ENCODE results near the gene ATRIP.

Gene ATRIP

DNA sequence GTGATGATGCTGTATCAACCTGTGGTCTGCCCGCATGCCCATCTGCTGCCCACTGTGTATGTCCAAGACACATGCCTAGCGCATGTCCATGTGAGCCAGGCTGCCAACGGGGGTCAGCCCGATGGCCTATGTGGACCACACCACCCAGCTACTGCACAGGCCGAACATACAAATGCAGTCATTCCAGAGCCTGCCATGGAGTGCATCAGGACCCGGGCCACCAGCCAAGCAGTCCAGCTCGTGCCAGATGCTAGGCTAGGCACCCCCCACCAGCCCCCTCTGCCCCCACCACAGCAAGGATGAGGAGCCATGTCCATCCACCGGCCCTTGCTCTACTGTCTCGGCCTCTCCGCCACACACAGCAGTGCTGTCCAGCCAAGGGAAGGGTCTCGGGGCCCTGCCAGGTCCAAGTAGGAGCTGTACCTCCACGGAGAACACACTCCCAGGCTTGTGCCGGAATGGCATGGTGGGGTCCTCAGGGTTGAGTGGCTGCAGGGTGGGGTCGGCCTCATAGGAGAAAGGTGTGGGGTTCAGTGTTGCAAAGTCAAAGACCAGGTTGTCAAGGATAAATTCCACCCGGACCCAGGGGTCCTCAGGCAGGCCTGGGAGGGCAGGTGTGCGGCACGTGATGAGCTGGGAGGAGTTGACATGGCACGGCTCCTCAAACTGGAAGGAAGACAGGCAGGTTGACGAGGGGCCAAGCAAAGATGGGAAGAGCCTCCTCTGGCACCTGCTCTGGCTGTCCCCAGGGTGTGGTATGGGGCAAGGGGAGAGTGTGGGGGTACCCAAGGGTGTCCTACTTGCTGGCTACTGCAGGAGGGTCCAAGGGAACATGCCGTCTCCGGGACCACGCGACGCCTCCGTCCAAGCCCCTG, 31.9 kb upstream of the ATRIP start:
- FAIRE-seq = no peak
- no peak for TF ChIP-seq POLR2A (IDR thresholded peaks at IDR 0.05; ENCODE audit: low read depth, low read length)
- no peak for TF ChIP-seq TAF1 (IDR thresholded peaks at IDR 0.05; ENCODE audit: low read depth, low read length)
- TF ChIP-seq SPI1 (IDR thresholded peaks at IDR 0.05; ENCODE audit: low read depth, low read length) = no peak
- no peak for TF ChIP-seq PAX5 (IDR thresholded peaks at IDR 0.05; ENCODE audit: insufficient read depth, low read length, severe bottlenecking)
- TF ChIP-seq POU2F2 (IDR thresholded peaks at IDR 0.05; ENCODE audit: low read depth, low read length) = no peak
- TF ChIP-seq POLR2AphosphoS5 (IDR thresholded peaks at IDR 0.05; ENCODE audit: low read depth, low read length) = no peak
- no peak for DNase-seq (ENCODE audit: insufficient read length, low spot score)

DNA sequence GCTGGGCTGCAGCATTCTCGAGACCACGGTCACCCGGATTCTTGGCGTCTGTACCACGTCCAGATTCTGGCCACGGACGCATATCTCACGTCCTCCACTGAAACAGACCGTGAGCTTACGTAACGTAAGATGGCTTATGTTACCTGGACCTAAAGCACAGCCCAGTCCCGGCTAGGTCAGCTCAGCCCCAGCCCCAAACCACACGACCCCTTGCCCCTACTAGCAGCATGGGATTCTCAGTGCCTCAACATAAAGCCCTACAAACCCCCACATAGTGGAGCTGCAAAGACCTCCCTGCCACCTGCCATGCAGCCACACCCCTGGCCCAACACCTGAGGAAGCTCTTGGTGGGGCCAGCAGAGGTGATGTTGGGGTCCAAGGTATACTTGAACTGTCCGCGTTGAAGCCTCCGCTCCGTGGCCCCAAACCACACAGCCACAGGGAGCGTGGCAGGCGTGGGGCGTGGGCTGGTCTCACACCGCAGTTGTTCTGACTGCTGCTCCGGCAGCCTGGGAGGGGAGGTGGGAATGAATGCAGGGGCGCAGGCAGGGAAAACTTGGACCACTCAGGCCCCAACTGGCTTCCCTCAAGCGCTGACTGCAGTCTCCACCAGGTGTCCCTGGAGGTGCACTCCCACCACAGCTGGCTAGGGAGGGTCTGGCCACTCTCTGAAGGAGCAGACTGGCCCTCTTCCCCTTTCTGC, 31.1 kb upstream of the ATRIP start:
- FAIRE-seq = no peak
- no peak for DNase-seq (ENCODE audit: insufficient read length, low spot score)
- no peak for TF ChIP-seq POU2F2 (IDR thresholded peaks at IDR 0.05; ENCODE audit: low read depth, low read length)
- no peak for TF ChIP-seq PAX5 (IDR thresholded peaks at IDR 0.05; ENCODE audit: insufficient read depth, low read length, severe bottlenecking)
- TF ChIP-seq SPI1 (IDR thresholded peaks at IDR 0.05; ENCODE audit: low read depth, low read length) = no peak
- TF ChIP-seq POLR2AphosphoS5 (IDR thresholded peaks at IDR 0.05; ENCODE audit: low read depth, low read length) = no peak
- TF ChIP-seq TAF1 (IDR thresholded peaks at IDR 0.05; ENCODE audit: low read depth, low read length) = no peak
- no peak for TF ChIP-seq POLR2A (IDR thresholded peaks at IDR 0.05; ENCODE audit: low read depth, low read length)

DNA sequence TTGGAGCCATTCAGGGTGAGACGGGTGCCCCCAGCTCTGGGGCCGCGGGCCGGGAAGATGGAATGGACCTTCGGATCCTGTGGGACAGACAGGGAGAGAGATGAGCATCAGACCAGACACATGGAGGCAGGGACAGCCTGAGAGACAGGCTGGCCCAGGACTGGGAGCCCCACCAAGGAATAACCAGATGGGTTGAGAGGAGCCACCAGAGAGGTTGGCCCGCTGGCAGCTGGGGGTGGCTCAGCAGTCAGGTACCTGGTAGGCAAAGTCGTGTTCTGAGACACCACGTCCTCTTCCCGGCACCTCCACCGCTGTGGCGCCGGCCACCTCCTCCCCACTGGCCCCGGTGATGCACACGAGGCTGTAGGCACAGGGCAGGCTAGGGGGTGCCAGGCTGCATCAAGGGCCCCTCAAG, 30.4 kb upstream of the ATRIP start:
- TF ChIP-seq POU2F2 (IDR thresholded peaks at IDR 0.05; ENCODE audit: low read depth, low read length) = no peak
- TF ChIP-seq POLR2A (IDR thresholded peaks at IDR 0.05; ENCODE audit: low read depth, low read length) = no peak
- no peak for TF ChIP-seq SPI1 (IDR thresholded peaks at IDR 0.05; ENCODE audit: low read depth, low read length)
- no peak for DNase-seq (ENCODE audit: insufficient read length, low spot score)
- FAIRE-seq = no peak

DNA sequence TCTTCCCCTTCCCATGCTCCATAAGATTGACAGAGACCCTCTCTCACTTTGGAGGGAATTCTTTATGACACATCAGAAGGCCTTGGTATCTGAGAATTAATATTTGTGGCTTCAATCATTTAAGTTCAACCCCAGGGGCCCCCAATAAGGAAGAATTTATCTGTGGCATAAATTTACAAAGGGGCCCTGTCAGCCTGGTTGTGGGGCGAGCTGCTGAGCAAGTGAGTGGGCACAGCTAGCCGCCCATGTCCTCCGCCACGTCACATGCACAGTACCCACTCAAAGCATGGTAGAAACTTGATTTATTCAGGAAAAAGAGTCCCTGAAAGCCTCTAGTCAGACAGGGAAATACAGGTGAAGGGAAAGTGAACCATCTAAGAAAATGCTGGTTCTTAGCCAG, 30.0 kb upstream of the ATRIP start:
- FAIRE-seq (no peak), DNase-seq (ENCODE audit: insufficient read length, low spot score) (no peak)
- TF ChIP-seq TAF1 (IDR thresholded peaks at IDR 0.05; ENCODE audit: low read depth, low read length) (no peak), PAX5 (IDR thresholded peaks at IDR 0.05; ENCODE audit: insufficient read depth, low read length, severe bottlenecking) (no peak), POLR2AphosphoS5 (IDR thresholded peaks at IDR 0.05; ENCODE audit: low read depth, low read length) (no peak), SPI1 (IDR thresholded peaks at IDR 0.05; ENCODE audit: low read depth, low read length) (no peak), POU2F2 (IDR thresholded peaks at IDR 0.05; ENCODE audit: low read depth, low read length) (no peak), POLR2A (IDR thresholded peaks at IDR 0.05; ENCODE audit: low read depth, low read length) (no peak)

DNA sequence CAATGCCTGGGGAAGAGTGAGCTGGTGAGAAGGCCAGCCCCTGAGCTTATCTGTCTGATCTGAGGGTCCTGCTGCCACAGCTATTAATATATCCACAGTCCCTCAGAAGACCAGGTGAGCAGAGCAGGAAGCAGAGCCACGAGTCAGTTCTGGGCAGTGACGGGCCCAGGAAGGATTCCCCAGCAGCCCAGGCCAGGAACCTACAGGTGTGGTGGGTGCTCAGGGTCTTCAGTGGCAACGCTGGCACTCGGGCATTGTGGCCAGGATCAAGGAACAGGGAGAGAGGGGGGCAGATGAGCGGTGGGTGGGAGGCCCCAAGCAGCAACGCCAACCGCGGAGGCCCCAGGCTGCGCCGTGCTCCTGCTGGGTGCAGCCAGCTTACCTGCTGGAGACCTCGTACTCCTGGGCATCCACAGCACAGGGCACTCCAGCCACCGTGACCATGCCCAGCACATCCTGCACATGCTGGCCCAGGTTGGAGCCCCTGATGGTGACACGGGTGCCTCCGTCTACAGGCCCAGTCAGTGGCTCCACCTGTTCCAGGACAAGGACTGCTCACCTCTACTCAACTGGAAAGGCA, 28.9 kb upstream of the ATRIP start:
- TF ChIP-seq PAX5 (IDR thresholded peaks at IDR 0.05; ENCODE audit: insufficient read depth, low read length, severe bottlenecking) (no peak), POU2F2 (IDR thresholded peaks at IDR 0.05; ENCODE audit: low read depth, low read length) (no peak), SPI1 (IDR thresholded peaks at IDR 0.05; ENCODE audit: low read depth, low read length) (no peak), TAF1 (IDR thresholded peaks at IDR 0.05; ENCODE audit: low read depth, low read length) (no peak), POLR2A (IDR thresholded peaks at IDR 0.05; ENCODE audit: low read depth, low read length) (no peak), POLR2AphosphoS5 (IDR thresholded peaks at IDR 0.05; ENCODE audit: low read depth, low read length) (no peak)
- FAIRE-seq (no peak), DNase-seq (ENCODE audit: insufficient read length, low spot score) (no peak)

DNA sequence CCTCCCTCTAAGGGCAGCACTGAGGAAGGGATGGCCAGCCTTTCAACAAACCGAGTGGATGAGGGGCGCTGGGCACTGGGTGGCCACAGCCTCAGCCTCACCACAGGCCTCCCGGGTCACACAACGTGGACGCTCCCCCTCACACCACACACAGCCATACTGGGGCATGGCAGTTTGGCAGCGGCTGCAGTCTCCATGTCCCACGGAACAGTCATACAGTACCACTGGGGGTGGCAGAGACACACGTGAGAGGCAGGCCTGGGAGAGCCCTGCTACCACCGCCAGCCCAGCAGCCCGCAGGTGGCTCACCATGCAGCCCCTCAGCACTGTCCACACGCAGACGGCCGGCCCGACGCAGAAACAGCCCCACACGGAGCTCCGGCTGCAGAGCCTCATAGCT, 28.4 kb upstream of the ATRIP start:
- FAIRE-seq = no peak
- no peak for DNase-seq (ENCODE audit: insufficient read length, low spot score)
- no peak for TF ChIP-seq SPI1 (IDR thresholded peaks at IDR 0.05; ENCODE audit: low read depth, low read length)
- no peak for TF ChIP-seq POLR2A (IDR thresholded peaks at IDR 0.05; ENCODE audit: low read depth, low read length)
- no peak for TF ChIP-seq PAX5 (IDR thresholded peaks at IDR 0.05; ENCODE audit: insufficient read depth, low read length, severe bottlenecking)
- TF ChIP-seq POU2F2 (IDR thresholded peaks at IDR 0.05; ENCODE audit: low read depth, low read length) = no peak
- no peak for TF ChIP-seq POLR2AphosphoS5 (IDR thresholded peaks at IDR 0.05; ENCODE audit: low read depth, low read length)
- no peak for TF ChIP-seq TAF1 (IDR thresholded peaks at IDR 0.05; ENCODE audit: low read depth, low read length)

DNA sequence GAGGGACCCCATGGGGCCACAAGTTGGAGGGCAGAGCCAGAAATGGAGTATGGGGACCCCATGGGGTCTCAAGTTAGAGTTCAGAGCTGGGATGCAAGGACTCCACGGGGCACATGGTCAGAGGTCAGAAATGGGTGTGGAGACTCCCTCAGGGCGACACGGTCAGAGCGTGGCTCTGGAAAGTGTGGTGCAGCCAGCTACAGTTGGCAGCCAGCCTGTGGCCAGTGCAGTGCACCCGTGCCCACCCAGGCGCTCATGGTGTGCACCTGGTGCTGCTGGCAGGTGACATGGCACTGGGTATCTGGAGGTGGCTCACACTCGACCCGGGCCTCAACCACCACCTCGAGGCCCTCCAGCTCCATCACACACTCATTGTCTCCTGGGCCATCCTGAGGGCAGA, 27.9 kb upstream of the ATRIP start:
- TF ChIP-seq POLR2AphosphoS5 (IDR thresholded peaks at IDR 0.05; ENCODE audit: low read depth, low read length) = no peak
- no peak for TF ChIP-seq SPI1 (IDR thresholded peaks at IDR 0.05; ENCODE audit: low read depth, low read length)
- TF ChIP-seq POU2F2 (IDR thresholded peaks at IDR 0.05; ENCODE audit: low read depth, low read length) = no peak
- TF ChIP-seq PAX5 (IDR thresholded peaks at IDR 0.05; ENCODE audit: insufficient read depth, low read length, severe bottlenecking) = no peak
- no peak for TF ChIP-seq TAF1 (IDR thresholded peaks at IDR 0.05; ENCODE audit: low read depth, low read length)
- TF ChIP-seq POLR2A (IDR thresholded peaks at IDR 0.05; ENCODE audit: low read depth, low read length) = no peak
- DNase-seq (ENCODE audit: insufficient read length, low spot score) (no peak), FAIRE-seq (no peak)

DNA sequence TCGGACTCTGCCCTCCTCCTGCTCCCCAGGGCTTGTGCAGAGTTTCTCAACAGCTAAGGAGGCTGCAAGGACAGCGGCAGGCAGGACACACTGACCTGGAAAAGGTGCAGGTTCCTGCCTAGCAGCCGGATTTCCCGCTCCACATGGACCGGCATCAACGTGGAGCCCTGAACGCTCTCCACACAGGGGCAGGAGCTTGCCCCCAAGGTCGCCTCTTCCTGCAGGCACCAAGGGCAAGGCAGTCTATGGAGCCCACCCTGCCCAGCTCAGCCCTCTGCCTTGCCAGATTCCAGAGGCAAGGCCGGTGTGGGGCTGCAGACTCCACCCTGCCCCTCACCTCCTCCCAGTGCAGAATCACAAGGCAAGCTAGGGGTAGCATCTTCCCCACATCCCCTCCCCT, 27.4 kb upstream of the ATRIP start:
- FAIRE-seq = no peak
- TF ChIP-seq PAX5 (IDR thresholded peaks at IDR 0.05; ENCODE audit: insufficient read depth, low read length, severe bottlenecking) (no peak), POLR2A (IDR thresholded peaks at IDR 0.05; ENCODE audit: low read depth, low read length) (no peak), TAF1 (IDR thresholded peaks at IDR 0.05; ENCODE audit: low read depth, low read length) (no peak), POLR2AphosphoS5 (IDR thresholded peaks at IDR 0.05; ENCODE audit: low read depth, low read length) (no peak), POU2F2 (IDR thresholded peaks at IDR 0.05; ENCODE audit: low read depth, low read length) (no peak), SPI1 (IDR thresholded peaks at IDR 0.05; ENCODE audit: low read depth, low read length) (no peak)
- no peak for DNase-seq (ENCODE audit: insufficient read length, low spot score)

DNA sequence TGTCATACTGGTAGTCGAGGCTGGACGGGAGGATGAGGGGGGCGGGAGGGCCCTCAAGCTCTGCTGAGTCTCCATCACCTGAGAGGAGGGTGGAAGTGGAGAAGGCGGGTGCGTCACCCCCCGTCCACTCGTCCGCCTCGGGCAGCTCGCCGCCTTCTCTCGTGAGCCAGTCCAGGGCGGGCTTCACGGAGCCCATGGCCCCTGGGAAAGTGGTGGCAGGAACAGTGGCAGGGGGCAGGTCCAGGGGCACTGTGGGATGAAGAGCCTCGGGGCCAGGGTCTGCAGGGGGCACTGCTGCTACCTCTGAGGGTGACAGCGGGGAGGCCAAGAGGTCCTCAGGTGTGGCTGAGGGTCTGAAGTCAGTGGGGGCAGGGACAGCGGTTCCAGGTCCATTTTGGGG, 26.9 kb upstream of the ATRIP start:
- no peak for FAIRE-seq
- TF ChIP-seq POLR2AphosphoS5 (IDR thresholded peaks at IDR 0.05; ENCODE audit: low read depth, low read length) = no peak
- TF ChIP-seq SPI1 (IDR thresholded peaks at IDR 0.05; ENCODE audit: low read depth, low read length) = no peak
- no peak for TF ChIP-seq PAX5 (IDR thresholded peaks at IDR 0.05; ENCODE audit: insufficient read depth, low read length, severe bottlenecking)
- TF ChIP-seq POU2F2 (IDR thresholded peaks at IDR 0.05; ENCODE audit: low read depth, low read length) = no peak
- no peak for TF ChIP-seq TAF1 (IDR thresholded peaks at IDR 0.05; ENCODE audit: low read depth, low read length)
- TF ChIP-seq POLR2A (IDR thresholded peaks at IDR 0.05; ENCODE audit: low read depth, low read length) = no peak
- no peak for DNase-seq (ENCODE audit: insufficient read length, low spot score)
